Ovary (tissue), 10 donors: ENCODE results near the gene TMEM95. TPM values are rescaled to one million over a fixed set of nuclear protein-coding genes. Genes with fewer than 3 reads are reported as not detected.

ENCODE experiments used
- DNase-seq, 5 donors: peaks; one replicate each; pipeline ENCODE4 v3.0.0-alpha.2; 2019 to 2020
- H3K27ac ChIP-seq, 2 donors: fragments of 200-600 bp; one replicate each; pipeline versions ENCODE4 v1.5.1 to v1.8.0; 2019 to 2022
- H3K27me3 ChIP-seq: fragments of 200-600 bp; one replicate; pipeline ENCODE4 v1.8.0; 2022
- H3K36me3 ChIP-seq: fragments of 200-600 bp; sonication (generic); one replicate; pipeline ENCODE4 v1.5.1; 2019
- H3K4me1 ChIP-seq: one replicate; pipeline ENCODE4 v1.8.1; 2013; ENCODE audit warnings: mild to moderate bottlenecking, moderate library complexity; ENCODE audit not compliant: insufficient read depth
- H3K4me3 ChIP-seq: fragments of 200-600 bp; sonication (generic); one replicate; pipeline ENCODE4 v1.5.1; 2017
- H3K9me3 ChIP-seq, 2 donors: fragments of 200-600 bp in 1 of 2; sonication (generic) in 1 of 2; one replicate each; pipeline versions ENCODE4 v1.5.1 to v1.8.1; 2013 to 2019; ENCODE audit warnings: mild to moderate bottlenecking in 1 of 2, moderate library complexity in 1 of 2
- CTCF ChIP-seq, 3 donors: fragments of 450-650 bp in 2 of 3; fragments of 200-600 bp in 1 of 3; IDR thresholded peaks; one replicate each; pipeline versions ENCODE4 v1.5.1 to v1.8.0; 2016 to 2022; ENCODE audit warnings: antibody characterized with exemption in 3 of 3, mild to moderate bottlenecking in 1 of 3
- EP300 ChIP-seq: sonication (generic); formaldehyde crosslinking; IDR thresholded peaks from one replicate; pipeline ENCODE4 v1.6.1; 2017; ENCODE audit warnings: antibody characterized with exemption
- POLR2A ChIP-seq: fragments of 450-650 bp; IDR thresholded peaks from one replicate; pipeline ENCODE4 v1.6.1; 2017; ENCODE audit warnings: antibody characterized with exemption, mild to moderate bottlenecking, moderate library complexity
- WGBS, 3 donors: extraction: QIAGEN DNeasy Blood & Tissue Kit in 1 of 3; methylation state at CpG; one replicate each; pipeline versions ENCODE4 v1.1.5 to v1.1.7; 2013 to 2017; 5-methylcytosine and 5-hydroxymethylcytosine counted together
- intact Hi-C, 4 donors: fragments of 100-400 bp; cut with DNase I; formaldehyde crosslinking; loops; one replicate each; pipeline versions ENCODE4 v1.11.0 to v1.15.1; 2022 to 2023
- long read RNA-seq, 3 donors: library from polyadenylated mRNA in 2 of 3; unstranded in 2 of 3; transcript quantifications; one replicate each; pipeline ENCODE4 v2.0.0 and lab custom pipeline, GENCODE V29; 2021 to 2026
- polyA plus RNA-seq, 2 donors: library from polyadenylated mRNA; stranded (reverse); fragments of 200-250 nt in 1 of 2; fragments of 350-450 nt in 1 of 2; fragmentation: Illumina TruSeq in 1 of 2; extraction: RNeasy Lipid Tissue Mini Kit (QIAGEN cat#74804) in 1 of 2; gene quantifications; one replicate each; pipeline ENCODE4 v1.2.3, GENCODE V29; 2013 to 2014
- total RNA-seq, 7 donors: library from RNA; depleted of rRNA in 2 of 7; stranded (reverse); fragments of >200 nt in 2 of 7; fragmentation: NEBNext Ultra II Directional in 3 of 7; extraction: Animal tissue kit (Norgen Biotek cat#: 25700) in 3 of 7; gene quantifications; one replicate each; pipeline versions ENCODE4 v1.1.0 to v1.2.4, GENCODE V29; 2016 to 2023
- donor health status: DM: no; HTN: no; CAD: no; lungs with moderate emphysema.
- donor health status: DM: no; HTN: no; CAD: no.
- donor health status: Bipolar disorder and iron deficiency.
- donor health status: DM: yes; HTN: yes; CAD: no.
- donor health status: DM: no; HTN: no; CAD: no.
- donor health status: DM: yes; HTN: yes; CAD: no.

TMEM95 gene
- total RNA-seq (not detected), polyA plus RNA-seq (not detected)
- long read RNA-seq, donor 1 = 0 reads
- long read RNA-seq, donor 2 = 0 reads
- long read RNA-seq, donor 3 = 0 reads

GRCh38 chr17:7355053-7355452 lies at the start of gene TMEM95:
TSS of gene TMEM95 (plus strand) at chr17:7355156. CDS start at chr17:7355205, 49 bp downstream.
- Histone ChIP-seq H3K4me1 (peaks cover 10% of the 10 kb centered on the region), H3K9me3 (no peaks in the 10 kb centered on the region), H3K4me3 (no peak within 1 kb of the TSS), H3K27ac (no peak within 1 kb of the TSS), H3K36me3 (no peaks in the 10 kb centered on the region), H3K27me3 (no peaks in the 10 kb centered on the region)
- WGBS, 3 donors = 63 to 67% (median 67%) methylated on average over 10 of the region's 10 CpGs
- DNase-seq = peak in 4 of 5 donors; percentile 35 to 62 (median 52)
- intact Hi-C loops = loop anchor here in 3 of 4 donors (2.0 to 10.0 kb wide), 4 partner anchors 80 to 210 kb away; partner anchors contain the start of genes TMEM102 (in 3 of the 3), FGF11 (in 2 of the 3), SENP3 (in 1 of the 3) and TNFSF13 (in 1 of the 3)
- TF ChIP-seq CTCF (IDR thresholded peaks at IDR 0.05) = no peak
- TF ChIP-seq EP300 = no peak
- no peak for TF ChIP-seq POLR2A

GRCh38 chr17:7306911-7307685 lies 47.9 kb upstream of the TMEM95 start, which contains the start of gene EIF5A:
TSS of gene EIF5A (plus strand) at chr17:7307628. CDS start at chr17:7309636, 2,008 bp downstream.
- H3K27me3 ChIP-seq = no peaks in the 10 kb centered on the region
- no peaks in the 10 kb centered on the region for H3K9me3 ChIP-seq
- intact Hi-C loops = loop anchor here in 1 of 4 donors (5.0 kb wide), 1 partner anchor 265 kb away; no protein-coding TSS in a partner anchor
- WGBS, 3 donors = 0 to 1% (median 0%) methylated on average over 55 to 64 of the region's 64 CpGs
- no peaks in the 10 kb centered on the region for H3K36me3 ChIP-seq
- TF ChIP-seq EP300 = peak; percentile 20
- peak; percentile 90 for TF ChIP-seq POLR2A
- peak in 1 of 3 donors; percentile 11 for TF ChIP-seq CTCF (IDR thresholded peaks at IDR 0.05)
- DNase-seq = peak; percentile 100
- peaks cover 9% of the 10 kb centered on the region for H3K4me1 ChIP-seq
- H3K27ac ChIP-seq = peak within 1 kb of the TSS; percentile 94
- peak within 1 kb of the TSS; percentile 91 for H3K4me3 ChIP-seq

GRCh38 chr17:7307686-7308624 lies 47.0 kb upstream of the TMEM95 start:
- peak overlapping the region; percentile 91 for H3K4me3 ChIP-seq
- no peaks in the 10 kb centered on the region for H3K27me3 ChIP-seq
- no peak for TF ChIP-seq POLR2A
- TF ChIP-seq EP300 = no peak
- peak in 1 of 3 donors; percentile 8 for TF ChIP-seq CTCF (IDR thresholded peaks at IDR 0.05)
- intact Hi-C loops = loop anchor here in 1 of 4 donors (5.0 kb wide), 1 partner anchor 264 kb away; no protein-coding TSS in a partner anchor
- H3K27ac ChIP-seq = peak overlapping the region; percentile 94
- 0 to 1% (median 1%) methylated on average over 28 to 104 of the region's 104 CpGs for WGBS, 3 donors
- no peaks in the 10 kb centered on the region for H3K9me3 ChIP-seq
- peak; percentile 51 to 82 (median 78) for DNase-seq
- peaks cover 9% of the 10 kb centered on the region for H3K4me1 ChIP-seq
- no peaks in the 10 kb centered on the region for H3K36me3 ChIP-seq
